CD8-positive, alpha-beta memory T cell (primary cell): ENCODE data around the gene LAMC3. TPM values are rescaled to one million over a fixed set of nuclear protein-coding genes. Genes with fewer than 3 reads are reported as not detected.
A peak's percentile ranks its signal among the peaks of the same experiment; 100 is the strongest.

ENCODE experiments used
- CTCF ChIA-PET: fragments of 350-600 bp; sonication (Branson Sonifier 250); formaldehyde crosslinking; loops from one replicate; lab custom pipeline; 2021; ENCODE audit warnings: antibody characterized with exemption; lab: Charles Lee
- POLR2A ChIA-PET: fragments of 350-600 bp; sonication (Branson Sonifier 250); formaldehyde crosslinking; loops from one replicate; lab custom pipeline; 2021; ENCODE audit warnings: antibody characterized with exemption; lab: Charles Lee
- DNase-seq, 5 donors: peaks; one replicate each; pipeline versions ENCODE4 v3.0.0 to v3.0.0-alpha.2; 2020 to 2022; ENCODE audit warnings: mixed read lengths in 1 of 5
- H3K27ac ChIP-seq: one replicate; pipeline ENCODE4 v1.7.0; 2013; ENCODE audit warnings: low read depth, mild to moderate bottlenecking, low read length, moderate library complexity
- H3K27me3 ChIP-seq: 2 replicates; pipeline ENCODE4 v1.7.0; 2013; ENCODE audit warnings: low read length, mild to moderate bottlenecking; ENCODE audit not compliant: insufficient read depth, poor library complexity, severe bottlenecking
- H3K36me3 ChIP-seq: 2 replicates; pipeline ENCODE4 v1.7.0; 2013; ENCODE audit warnings: mild to moderate bottlenecking, low read length, moderate library complexity; ENCODE audit not compliant: insufficient read depth
- H3K4me1 ChIP-seq: 2 replicates; pipeline ENCODE4 v1.7.0; 2013; ENCODE audit warnings: mild to moderate bottlenecking, low read length, moderate library complexity; ENCODE audit not compliant: insufficient read depth
- H3K4me3 ChIP-seq: 2 replicates; pipeline ENCODE4 v1.7.0; 2013; ENCODE audit warnings: mild to moderate bottlenecking, low read length
- H3K9me3 ChIP-seq: 2 replicates; pipeline ENCODE4 v1.7.0; 2013; ENCODE audit warnings: mild to moderate bottlenecking, low read length
- H3K27ac Mint-ChIP-seq, 8 donors: one replicate each; pipeline ENCODE4 v1.8.0; 2020 to 2021; ENCODE audit warnings: mixed read lengths in 8 of 8, mild to moderate bottlenecking in 6 of 8, inconsistent platforms in 3 of 8, moderate library complexity in 3 of 8
- H3K27me3 Mint-ChIP-seq, 2 donors: one replicate each; pipeline ENCODE4 v1.8.0; 2020 to 2021; ENCODE audit warnings: mixed read lengths in 2 of 2, mild to moderate bottlenecking in 1 of 2, moderate library complexity in 1 of 2
- H3K36me3 Mint-ChIP-seq, 3 donors: one replicate each; pipeline ENCODE4 v1.8.0; 2020 to 2021; ENCODE audit warnings: mixed read lengths in 3 of 3, inconsistent platforms in 1 of 3, mild to moderate bottlenecking in 1 of 3
- H3K4me1 Mint-ChIP-seq, 3 donors: one replicate each; pipeline ENCODE4 v1.8.0; 2020 to 2021; ENCODE audit warnings: mixed read lengths in 3 of 3, inconsistent platforms in 1 of 3, mild to moderate bottlenecking in 1 of 3
- H3K4me3 Mint-ChIP-seq, 7 donors: one replicate each; pipeline ENCODE4 v1.8.0; 2020 to 2021; ENCODE audit warnings: mixed read lengths in 7 of 7, mild to moderate bottlenecking in 6 of 7, moderate library complexity in 4 of 7, inconsistent platforms in 2 of 7
- H3K9me3 Mint-ChIP-seq, 5 donors: one replicate each; pipeline ENCODE4 v1.8.0; 2020 to 2022; ENCODE audit warnings: mixed read lengths in 5 of 5, mild to moderate bottlenecking in 3 of 5, moderate library complexity in 2 of 5, inconsistent platforms in 1 of 5
- polyA plus RNA-seq: library from polyadenylated mRNA; unstranded; fragments of 300-500 nt; fragmentation: Illumina TruSeq; gene quantifications from one replicate; pipeline ENCODE4 v1.2.3, GENCODE V29; 2021
- total RNA-seq, 2 experiments: library from RNA; stranded (reverse); gene quantifications; one replicate each; pipeline ENCODE4 v1.2.3, GENCODE V29; 2021

LAMC3 gene
- total and polyA plus RNA-seq, 3 experiments from 2014 or later = 0.04 to 0.07 TPM; not detected in 1

DNA sequence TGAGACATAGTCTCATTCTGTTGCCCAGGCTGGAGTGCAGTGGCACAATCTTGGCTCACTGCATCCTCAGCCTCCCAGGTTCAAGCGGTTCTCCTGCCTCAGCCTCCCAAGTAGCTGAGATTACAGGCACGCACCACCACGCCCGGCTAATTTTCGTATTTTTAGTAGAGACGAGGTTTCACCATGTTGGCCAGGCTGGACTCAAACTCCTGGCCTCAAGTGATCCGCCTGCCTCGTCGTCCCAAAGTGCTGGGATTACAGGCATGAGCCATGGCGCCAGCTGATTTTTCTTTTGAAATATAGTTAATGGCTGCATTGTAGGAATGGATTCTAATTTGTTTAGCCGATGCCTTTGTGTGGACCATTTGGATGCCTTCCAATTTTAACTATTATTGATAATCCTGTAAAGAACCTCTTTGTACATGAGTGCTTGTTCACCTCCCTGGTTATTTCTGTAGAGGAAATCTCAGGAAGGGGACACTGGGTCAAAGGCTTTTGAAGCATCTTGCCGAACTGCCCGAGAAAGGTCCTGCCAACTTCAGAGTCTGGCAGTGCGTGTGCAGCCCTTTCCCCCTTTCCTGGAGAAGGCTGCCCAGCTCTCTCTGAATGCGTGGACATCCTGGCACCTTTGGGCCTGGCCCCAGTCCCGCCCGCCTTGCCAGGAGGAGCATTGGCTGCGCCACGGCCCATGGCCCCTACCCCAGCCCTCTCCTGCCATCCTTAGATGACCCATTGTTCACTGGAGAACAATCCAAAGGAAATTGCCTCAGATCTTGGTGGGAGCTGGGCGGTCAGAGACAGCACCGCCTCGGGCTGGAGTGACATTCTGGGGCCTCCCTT lies 107.5 kb downstream of the LAMC3 start:
- no peaks in the 10 kb centered on the region for H3K9me3 ChIP-seq
- no peak overlapping the region for H3K27ac ChIP-seq
- H3K4me3 ChIP-seq = no peak overlapping the region
- H3K27me3 ChIP-seq = peaks cover 57% of the 10 kb centered on the region
- ChIA-PET POLR2A (interaction anchor here (0.6 kb wide), 1 partner anchor 53 kb away, joined by 4 read pairs; no protein-coding TSS in a partner anchor), CTCF (no interaction called here)
- peak overlapping the region in 1 of 8 donors; percentile 39 for H3K27ac Mint-ChIP-seq
- no peaks in the 10 kb centered on the region for H3K4me1 Mint-ChIP-seq
- no peak overlapping the region for H3K4me3 Mint-ChIP-seq
- H3K9me3 Mint-ChIP-seq = no peaks in the 10 kb centered on the region
- H3K36me3 ChIP-seq = no peaks in the 10 kb centered on the region
- H3K4me1 ChIP-seq = no peaks in the 10 kb centered on the region
- peaks cover 0 to 2% (median 0%) of the 10 kb centered on the region in 3 donors for H3K36me3 Mint-ChIP-seq
- peaks cover 10 to 21% of the 10 kb centered on the region in 2 donors for H3K27me3 Mint-ChIP-seq
- DNase-seq = no peak

DNA sequence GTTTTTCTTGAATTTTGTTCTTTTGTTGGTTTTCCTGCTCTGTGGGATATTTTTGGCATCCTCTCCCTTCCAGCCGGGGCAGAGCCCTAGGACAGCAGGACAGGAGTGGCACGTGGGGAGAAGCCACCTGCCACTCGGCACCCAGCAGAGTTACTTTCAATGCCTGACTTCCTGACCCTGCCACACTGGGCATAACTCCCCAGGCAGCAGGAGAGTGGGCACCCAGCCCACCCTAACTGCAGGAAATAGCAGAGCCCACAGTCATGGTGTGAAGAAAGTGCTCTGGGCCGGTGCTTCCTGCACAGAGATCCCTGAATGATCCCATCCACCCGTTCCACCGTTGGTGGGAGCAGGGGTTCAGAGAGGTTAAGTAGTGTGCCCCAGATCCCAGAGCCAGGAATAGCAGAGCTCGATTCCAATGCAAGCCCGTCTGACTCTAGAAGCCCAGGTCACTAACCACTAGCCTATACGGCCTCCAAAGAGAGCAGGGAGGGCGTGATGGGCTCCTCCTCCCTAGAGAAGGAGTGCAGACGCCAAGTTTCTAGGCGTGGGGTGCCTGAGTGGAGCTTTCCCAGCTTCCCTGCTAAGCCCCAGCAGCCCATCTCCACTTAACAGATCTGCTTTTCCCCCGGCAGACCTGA lies 108.3 kb downstream of the LAMC3 start:
- H3K36me3 Mint-ChIP-seq = peaks cover 0 to 2% (median 0%) of the 10 kb centered on the region in 3 donors
- no peak overlapping the region for H3K4me3 Mint-ChIP-seq
- Histone ChIP-seq H3K9me3 (no peaks in the 10 kb centered on the region), H3K36me3 (no peaks in the 10 kb centered on the region), H3K27ac (no peak overlapping the region), H3K27me3 (peaks cover 52% of the 10 kb centered on the region), H3K4me3 (no peak overlapping the region), H3K4me1 (no peaks in the 10 kb centered on the region)
- H3K4me1 Mint-ChIP-seq = no peaks in the 10 kb centered on the region
- ChIA-PET CTCF (no interaction called here), POLR2A (interaction anchor here (0.6 kb wide), 1 partner anchor 52 kb away, joined by 4 read pairs; no protein-coding TSS in a partner anchor)
- H3K27me3 Mint-ChIP-seq = peaks cover 10 to 21% of the 10 kb centered on the region in 2 donors
- DNase-seq = no peak
- H3K27ac Mint-ChIP-seq = no peak overlapping the region
- H3K9me3 Mint-ChIP-seq = no peaks in the 10 kb centered on the region

DNA sequence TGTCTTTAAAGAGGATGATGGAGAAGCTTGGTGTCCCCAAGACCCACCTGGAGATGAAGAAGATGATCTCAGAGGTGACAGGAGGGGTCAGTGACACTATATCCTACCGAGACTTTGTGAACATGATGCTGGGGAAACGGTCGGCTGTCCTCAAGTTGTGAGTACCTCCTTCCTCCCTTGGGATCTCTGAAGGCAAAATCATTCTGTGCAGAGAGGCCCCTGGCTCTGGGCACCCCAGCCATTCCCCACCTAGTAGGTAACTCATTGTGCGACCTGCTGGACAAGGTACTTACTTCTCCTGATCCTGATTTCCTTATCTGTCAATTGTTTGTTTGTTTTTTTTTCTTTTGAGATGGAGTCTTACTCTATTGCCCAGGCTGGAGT lies 108.8 kb downstream of the LAMC3 start:
- no peaks in the 10 kb centered on the region for H3K4me1 ChIP-seq
- Mint-ChIP-seq H3K9me3 (no peaks in the 10 kb centered on the region), H3K36me3 (peaks cover 0 to 2% (median 0%) of the 10 kb centered on the region in 3 donors), H3K4me3 (no peak overlapping the region), H3K27me3 (peaks cover 10 to 21% of the 10 kb centered on the region in 2 donors), H3K4me1 (no peaks in the 10 kb centered on the region), H3K27ac (no peak overlapping the region)
- no peaks in the 10 kb centered on the region for H3K36me3 ChIP-seq
- ChIA-PET POLR2A (no interaction called here), CTCF (no interaction called here)
- H3K4me3 ChIP-seq = no peak overlapping the region
- no peak overlapping the region for H3K27ac ChIP-seq
- H3K27me3 ChIP-seq = peaks cover 47% of the 10 kb centered on the region
- no peaks in the 10 kb centered on the region for H3K9me3 ChIP-seq
- DNase-seq = no peak

DNA sequence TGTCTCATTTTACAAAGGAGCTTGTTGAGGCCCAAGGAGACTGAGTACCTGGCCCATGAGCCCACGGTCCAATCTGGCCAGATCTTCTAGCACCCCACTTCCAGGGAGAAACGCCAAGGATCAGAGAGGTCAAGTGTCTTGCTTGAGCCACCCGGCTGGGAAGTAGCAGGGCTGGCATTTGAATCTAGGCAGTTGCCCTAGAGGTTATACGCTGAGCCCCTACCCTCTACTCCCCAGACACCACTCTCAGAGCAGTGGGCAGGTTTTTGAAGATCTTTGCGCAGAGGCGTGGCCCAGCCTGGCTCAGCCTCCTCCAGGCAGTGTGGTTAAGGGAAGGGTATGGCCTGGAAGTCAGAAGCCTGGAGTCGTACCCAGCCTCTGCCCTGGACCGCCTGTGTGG lies 110.6 kb downstream of the LAMC3 start:
- Histone ChIP-seq H3K36me3 (no peaks in the 10 kb centered on the region), H3K27ac (no peak overlapping the region), H3K4me1 (no peaks in the 10 kb centered on the region), H3K9me3 (no peaks in the 10 kb centered on the region), H3K4me3 (no peak overlapping the region), H3K27me3 (peaks cover 32% of the 10 kb centered on the region)
- H3K4me3 Mint-ChIP-seq = no peak overlapping the region
- POLR2A ChIA-PET = no interaction called here
- no peaks in the 10 kb centered on the region for H3K9me3 Mint-ChIP-seq
- CTCF ChIA-PET = no interaction called here
- no peak overlapping the region for H3K27ac Mint-ChIP-seq
- H3K4me1 Mint-ChIP-seq = peaks cover 0 to under 1% (median under 1%) of the 10 kb centered on the region in 3 donors
- DNase-seq = no peak
- peaks cover 10 to 21% of the 10 kb centered on the region in 2 donors for H3K27me3 Mint-ChIP-seq
- H3K36me3 Mint-ChIP-seq = peaks cover 0 to 2% (median 0%) of the 10 kb centered on the region in 3 donors

DNA sequence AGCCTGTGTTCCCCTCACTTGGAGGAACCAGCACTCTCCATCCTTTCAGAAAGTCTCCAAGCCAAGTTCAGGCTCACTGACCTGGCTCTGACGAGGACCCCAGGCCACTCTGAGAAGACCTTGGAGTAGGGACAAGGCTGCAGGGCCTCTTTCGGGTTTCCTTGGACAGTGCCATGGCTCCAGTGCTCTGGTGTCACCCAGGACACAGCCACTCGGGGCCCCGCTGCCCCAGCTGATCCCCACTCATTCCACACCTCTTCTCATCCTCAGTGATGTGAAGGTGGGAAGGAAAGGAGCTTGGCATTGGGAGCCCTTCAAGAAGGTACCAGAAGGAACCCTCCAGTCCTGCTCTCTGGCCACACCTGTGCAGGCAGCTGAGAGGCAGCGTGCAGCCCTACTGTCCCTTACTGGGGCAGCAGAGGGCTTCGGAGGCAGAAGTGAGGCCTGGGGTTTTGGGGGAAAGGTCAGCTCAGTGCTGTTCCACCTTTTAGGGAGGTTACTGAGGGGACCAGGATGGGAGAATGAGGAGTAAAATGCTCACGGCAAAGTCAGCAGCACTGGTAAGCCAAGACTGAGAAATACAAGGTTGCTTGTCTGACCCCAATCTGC lies 111.8 kb downstream of the LAMC3 start:
- Histone ChIP-seq H3K36me3 (no peaks in the 10 kb centered on the region), H3K27me3 (peaks cover 30% of the 10 kb centered on the region), H3K4me1 (no peaks in the 10 kb centered on the region), H3K27ac (no peak overlapping the region), H3K9me3 (no peaks in the 10 kb centered on the region), H3K4me3 (no peak overlapping the region)
- DNase-seq = no peak
- POLR2A ChIA-PET = no interaction called here
- H3K4me3 Mint-ChIP-seq = no peak overlapping the region
- H3K27me3 Mint-ChIP-seq = peaks cover 10 to 21% of the 10 kb centered on the region in 2 donors
- H3K27ac Mint-ChIP-seq = peak overlapping the region in 1 of 8 donors; percentile 26
- H3K9me3 Mint-ChIP-seq = no peaks in the 10 kb centered on the region
- CTCF ChIA-PET = no interaction called here
- peaks cover 0 to 7% (median 3%) of the 10 kb centered on the region in 3 donors for H3K36me3 Mint-ChIP-seq
- H3K4me1 Mint-ChIP-seq = peaks cover 9 to 11% (median 11%) of the 10 kb centered on the region in 3 donors

DNA sequence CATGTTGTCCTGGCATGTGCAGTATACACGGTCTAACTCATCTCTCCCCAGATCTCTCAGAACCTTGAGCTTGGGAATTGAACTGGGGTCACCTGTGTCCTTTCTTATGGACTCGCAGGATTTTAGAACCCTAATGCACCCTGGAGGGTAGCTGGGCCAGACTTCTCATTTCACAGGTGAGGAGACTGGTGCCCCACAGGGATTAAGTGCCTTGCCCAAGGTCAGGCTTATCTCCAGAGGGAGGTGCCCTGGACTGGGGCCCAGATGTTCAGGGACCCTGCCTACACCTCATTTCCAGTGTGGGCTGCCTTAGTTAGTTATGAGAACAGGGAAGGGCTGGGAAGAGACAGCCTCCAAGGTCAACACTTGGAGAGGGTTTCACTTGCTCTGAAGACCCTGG lies 112.4 kb downstream of the LAMC3 start:
- DNase-seq = no peak
- H3K4me3 Mint-ChIP-seq = peak overlapping the region in 1 of 7 donors; percentile 32
- H3K36me3 Mint-ChIP-seq = peaks cover 0 to 13% (median 3%) of the 10 kb centered on the region in 3 donors
- no peak overlapping the region for H3K27ac Mint-ChIP-seq
- H3K9me3 Mint-ChIP-seq = no peaks in the 10 kb centered on the region
- H3K27me3 ChIP-seq = peaks cover 26% of the 10 kb centered on the region
- no peak overlapping the region for H3K27ac ChIP-seq
- no peaks in the 10 kb centered on the region for H3K9me3 ChIP-seq
- POLR2A ChIA-PET = no interaction called here
- H3K4me1 ChIP-seq = peaks cover 3% of the 10 kb centered on the region
- CTCF ChIA-PET = no interaction called here
- no peak overlapping the region for H3K4me3 ChIP-seq
- peaks cover 10 to 21% of the 10 kb centered on the region in 2 donors for H3K27me3 Mint-ChIP-seq
- no peaks in the 10 kb centered on the region for H3K36me3 ChIP-seq
- peaks cover 15 to 18% (median 17%) of the 10 kb centered on the region in 3 donors for H3K4me1 Mint-ChIP-seq

DNA sequence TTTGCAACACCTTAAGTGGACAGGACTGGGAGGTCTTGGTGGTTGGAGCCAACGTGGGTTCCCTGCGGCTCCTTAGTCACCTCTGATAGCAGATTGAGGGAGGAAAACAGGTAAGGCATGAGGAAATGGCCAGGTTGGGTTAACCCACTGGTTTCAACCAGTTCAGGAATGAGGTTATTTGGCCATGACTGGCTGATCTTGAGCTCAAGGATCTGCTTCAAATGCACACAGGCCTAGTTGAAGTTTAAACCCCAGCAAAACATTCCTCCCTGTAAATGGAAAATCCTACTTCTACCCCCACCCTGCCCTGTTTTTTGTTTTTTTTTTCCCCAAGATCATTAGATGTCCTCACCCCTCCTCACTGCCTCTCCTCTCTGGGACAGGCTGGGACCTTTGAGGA lies 113.2 kb downstream of the LAMC3 start:
- ChIA-PET POLR2A (no interaction called here), CTCF (no interaction called here)
- peaks cover 18 to 22% (median 19%) of the 10 kb centered on the region in 3 donors for H3K4me1 Mint-ChIP-seq
- peaks cover 10 to 19% of the 10 kb centered on the region in 2 donors for H3K27me3 Mint-ChIP-seq
- H3K27ac Mint-ChIP-seq = no peak overlapping the region
- Histone ChIP-seq H3K27ac (no peak overlapping the region), H3K36me3 (no peaks in the 10 kb centered on the region), H3K9me3 (no peaks in the 10 kb centered on the region), H3K4me1 (peaks cover 12% of the 10 kb centered on the region), H3K4me3 (no peak overlapping the region), H3K27me3 (peaks cover 18% of the 10 kb centered on the region)
- peaks cover 0 to 13% (median 3%) of the 10 kb centered on the region in 3 donors for H3K36me3 Mint-ChIP-seq
- H3K9me3 Mint-ChIP-seq = no peaks in the 10 kb centered on the region
- H3K4me3 Mint-ChIP-seq = peak overlapping the region in 1 of 7 donors; percentile 32
- no peak for DNase-seq
